Effector CD4-positive, alpha-beta T cell (primary cell): ENCODE measurements around the gene FAM76B.

ENCODE experiments used
- DNase-seq: peaks from one replicate; pipeline ENCODE4 v3.0.0-alpha.2; 2020

Gene FAM76B

GRCh38 chr11:95791709-95792033 is 2.1 kb upstream of the FAM76B start:
- DNase-seq, result no peak

- peak; percentile 35 for DNase-seq
Observed at GRCh38 chr11:95790933-95791708, 1.5 kb upstream of the FAM76B start.

GRCh38 chr11:95790123-95790932 is 746 bp upstream of the FAM76B start, which contains the start of gene CEP57:
Gene CEP57, plus strand, starts transcription at chr11:95790498. Its CDS starts 201 bp downstream, at chr11:95790699.
- DNase-seq, result peak; percentile 93

GRCh38 chr11:95788921-95789505 is 569 bp downstream of the FAM76B start:
- DNase-seq, result peak; percentile 27

- no peak for DNase-seq
Observed at GRCh38 chr11:95780544-95780943, 9.0 kb downstream of the FAM76B start.

GRCh38 chr11:95778699-95779098 is 10.9 kb downstream of the FAM76B start:
- no peak for DNase-seq

- no peak for DNase-seq
Observed at GRCh38 chr11:95776859-95777258, 12.7 kb downstream of the FAM76B start.

GRCh38 chr11:95768521-95768920 is 21.1 kb downstream of the FAM76B start:
- no peak for DNase-seq

- DNase-seq, result no peak
Observed at GRCh38 chr11:95767498-95767897, 22.1 kb downstream of the FAM76B start.

- DNase-seq, result no peak
Observed at GRCh38 chr11:95766701-95767100, 22.9 kb downstream of the FAM76B start.

GRCh38 chr11:95764267-95764898 is 25.2 kb downstream of the FAM76B start:
- no peak for DNase-seq

- no peak for DNase-seq
Observed at GRCh38 chr11:95762534-95762933, 27.0 kb downstream of the FAM76B start.

- DNase-seq, result no peak
Observed at GRCh38 chr11:95760941-95761340, 28.6 kb downstream of the FAM76B start.

GRCh38 chr11:95751515-95751914 is 38.1 kb downstream of the FAM76B start:
- DNase-seq, result no peak

- no peak for DNase-seq
Observed at GRCh38 chr11:95750101-95750500, 39.5 kb downstream of the FAM76B start.

- no peak for DNase-seq
Observed at GRCh38 chr11:95739108-95739938, 50.3 kb downstream of the FAM76B start.

GRCh38 chr11:95736809-95737208 is 52.8 kb downstream of the FAM76B start:
- no peak for DNase-seq

- DNase-seq, result no peak
Observed at GRCh38 chr11:95736355-95736754, 53.2 kb downstream of the FAM76B start.

GRCh38 chr11:95734009-95734572 is 55.5 kb downstream of the FAM76B start:
- no peak for DNase-seq

- no peak for DNase-seq
Observed at GRCh38 chr11:95732930-95733602, 56.5 kb downstream of the FAM76B start.

- DNase-seq, result no peak
Observed at GRCh38 chr11:95729462-95729861, 60.1 kb downstream of the FAM76B start.
